ENCODE measurements around the gene SLC9C1. TPM values are rescaled to one million over a fixed set of nuclear protein-coding genes. Genes with fewer than 3 reads are reported as not detected.
A peak's percentile ranks its signal among the peaks of the same experiment; 100 is the strongest.

Gene SLC9C1
- total and polyA plus RNA-seq, 2 donors (not counting 1 experiment from before 2014, with no cell fraction given), result under 0.01 TPM; not detected in 1

GRCh38 chr3:112335434-112335781 is 41.4 kb upstream of the SLC9C1 start:
- H3K4me2 ChIP-seq (ENCODE audit: extremely low read depth, insufficient read depth, low read length), result no peak overlapping the region
- no peaks in the 10 kb centered on the region for H3K79me2 ChIP-seq (ENCODE audit: control insufficient read depth, insufficient read depth, low read length)
- no peak overlapping the region for H2AFZ ChIP-seq (ENCODE audit: low read length)
- H3K36me3 ChIP-seq (ENCODE audit: control insufficient read depth, insufficient read depth, low read length), result no peaks in the 10 kb centered on the region
- H3K27me3 ChIP-seq (ENCODE audit: control insufficient read depth, insufficient read depth, low read length), result peaks cover 7% of the 10 kb centered on the region
- TF ChIP-seq EZH2 (IDR thresholded peaks at IDR 0.05; ENCODE audit: low read length, missing control alignments) (no peak), CTCF (conservative IDR thresholded peaks at IDR 0.05 in 1 of 2, IDR thresholded peaks at IDR 0.05 in 1 of 2; ENCODE audit: low read depth in 1 of 2, low read length in 2 of 2) (no peak)
- H3K27ac ChIP-seq (ENCODE audit: insufficient read depth, low read length), result no peak overlapping the region
- no peaks in the 10 kb centered on the region for H4K20me1 ChIP-seq (ENCODE audit: control insufficient read depth, extremely low read depth, insufficient read depth, low read length)
- H3K9ac ChIP-seq (ENCODE audit: insufficient read depth, low read length), result no peak overlapping the region
- H3K9me3 ChIP-seq (ENCODE audit: control insufficient read depth, insufficient read depth, low read depth, low read length), result no peaks in the 10 kb centered on the region
- DNase-seq (ENCODE audit: low read depth in 2 of 2), result no peak
- H3K4me3 ChIP-seq (replicated peaks in 1 of 4; ENCODE audit: control extremely low read depth in 1 of 4, insufficient read depth in 1 of 4, low read depth in 3 of 4, low read length in 4 of 4), result no peak overlapping the region
- no peaks in the 10 kb centered on the region for H3K4me1 ChIP-seq (ENCODE audit: control insufficient read depth, extremely low read depth, insufficient read depth, low read length)

GRCh38 chr3:112334691-112335433 is 40.8 kb upstream of the SLC9C1 start:
- H3K9ac ChIP-seq (ENCODE audit: insufficient read depth, low read length), result no peak overlapping the region
- peaks cover 7% of the 10 kb centered on the region for H3K27me3 ChIP-seq (ENCODE audit: control insufficient read depth, insufficient read depth, low read length)
- no peak overlapping the region for H3K4me2 ChIP-seq (ENCODE audit: extremely low read depth, insufficient read depth, low read length)
- no peaks in the 10 kb centered on the region for H3K36me3 ChIP-seq (ENCODE audit: control insufficient read depth, insufficient read depth, low read length)
- H3K79me2 ChIP-seq (ENCODE audit: control insufficient read depth, insufficient read depth, low read length), result no peaks in the 10 kb centered on the region
- no peaks in the 10 kb centered on the region for H3K9me3 ChIP-seq (ENCODE audit: control insufficient read depth, insufficient read depth, low read depth, low read length)
- DNase-seq (ENCODE audit: low read depth in 2 of 2), result no peak
- no peaks in the 10 kb centered on the region for H3K4me1 ChIP-seq (ENCODE audit: control insufficient read depth, extremely low read depth, insufficient read depth, low read length)
- H3K4me3 ChIP-seq (replicated peaks in 1 of 4; ENCODE audit: control extremely low read depth in 1 of 4, insufficient read depth in 1 of 4, low read depth in 3 of 4, low read length in 4 of 4), result peak overlapping the region in 1 of 4 experiments; percentile 61
- TF ChIP-seq CTCF (conservative IDR thresholded peaks at IDR 0.05 in 1 of 2, IDR thresholded peaks at IDR 0.05 in 1 of 2; ENCODE audit: low read depth in 1 of 2, low read length in 2 of 2), result no peak
- TF ChIP-seq EZH2 (IDR thresholded peaks at IDR 0.05; ENCODE audit: low read length, missing control alignments), result no peak
- H2AFZ ChIP-seq (ENCODE audit: low read length), result no peak overlapping the region
- no peak overlapping the region for H3K27ac ChIP-seq (ENCODE audit: insufficient read depth, low read length)
- H4K20me1 ChIP-seq (ENCODE audit: control insufficient read depth, extremely low read depth, insufficient read depth, low read length), result no peaks in the 10 kb centered on the region

GRCh38 chr3:112333381-112334317 is 39.6 kb upstream of the SLC9C1 start:
- Histone ChIP-seq H3K27ac (ENCODE audit: insufficient read depth, low read length) (no peak overlapping the region), H2AFZ (ENCODE audit: low read length) (no peak overlapping the region), H3K9ac (ENCODE audit: insufficient read depth, low read length) (no peak overlapping the region), H3K27me3 (ENCODE audit: control insufficient read depth, insufficient read depth, low read length) (peaks cover 7% of the 10 kb centered on the region), H4K20me1 (ENCODE audit: control insufficient read depth, extremely low read depth, insufficient read depth, low read length) (no peaks in the 10 kb centered on the region), H3K9me3 (ENCODE audit: control insufficient read depth, insufficient read depth, low read depth, low read length) (no peaks in the 10 kb centered on the region), H3K36me3 (ENCODE audit: control insufficient read depth, insufficient read depth, low read length) (no peaks in the 10 kb centered on the region), H3K4me2 (ENCODE audit: extremely low read depth, insufficient read depth, low read length) (peak overlapping the region; percentile 84), H3K4me1 (ENCODE audit: control insufficient read depth, extremely low read depth, insufficient read depth, low read length) (no peaks in the 10 kb centered on the region), H3K4me3 (replicated peaks in 1 of 4; ENCODE audit: control extremely low read depth in 1 of 4, insufficient read depth in 1 of 4, low read depth in 3 of 4, low read length in 4 of 4) (peak overlapping the region; percentile 38 to 61 (median 52)), H3K79me2 (ENCODE audit: control insufficient read depth, insufficient read depth, low read length) (no peaks in the 10 kb centered on the region)
- peak; percentile 36 to 48 for DNase-seq (ENCODE audit: low read depth in 2 of 2)
- TF ChIP-seq EZH2 (IDR thresholded peaks at IDR 0.05; ENCODE audit: low read length, missing control alignments), result peak; percentile 43
- no peak for TF ChIP-seq CTCF (conservative IDR thresholded peaks at IDR 0.05 in 1 of 2, IDR thresholded peaks at IDR 0.05 in 1 of 2; ENCODE audit: low read depth in 1 of 2, low read length in 2 of 2)
